Epithelial cell of esophagus (primary cell): ENCODE results near the gene DTNA.

ENCODE experiments used
- DNase-seq: peaks from one replicate; pipeline ENCODE4 v3.0.0; 2010; ENCODE audit warnings: low read depth
- H3K4me3 ChIP-seq: 2 replicates; pipeline ENCODE4 v1.5.1; 2011; ENCODE audit warnings: mild to moderate bottlenecking, low read length, control low read depth
- CTCF ChIP-seq: IDR thresholded peaks from 2 replicates; pipeline ENCODE4 v1.5.1; 2011; ENCODE audit warnings: low read depth, mild to moderate bottlenecking, low read length, control low read depth, inconsistent platforms; ENCODE audit not compliant: insufficient read depth; ENCODE audit errors: missing control alignments

Gene DTNA

GRCh38 chr18:34695310-34695709, 14.8 kb upstream of the DTNA start:
- DNase-seq: peak; percentile 26
- no peak overlapping the region for H3K4me3 ChIP-seq
- TF ChIP-seq CTCF: no peak

GRCh38 chr18:34696671-34697070, 13.4 kb upstream of the DTNA start:
- TF ChIP-seq CTCF: no peak
- no peak overlapping the region for H3K4me3 ChIP-seq
- DNase-seq: no peak

GRCh38 chr18:34697233-34697632, 12.9 kb upstream of the DTNA start:
- no peak overlapping the region for H3K4me3 ChIP-seq
- TF ChIP-seq CTCF: no peak
- DNase-seq: peak; percentile 36

GRCh38 chr18:34697891-34698290, 12.2 kb upstream of the DTNA start:
- DNase-seq: peak; percentile 97
- no peak for TF ChIP-seq CTCF
- H3K4me3 ChIP-seq: no peak overlapping the region

GRCh38 chr18:34701911-34702310, 8.2 kb upstream of the DTNA start:
- no peak overlapping the region for H3K4me3 ChIP-seq
- no peak for DNase-seq
- no peak for TF ChIP-seq CTCF

- no peak for DNase-seq
- TF ChIP-seq CTCF: no peak
- no peak overlapping the region for H3K4me3 ChIP-seq
These were observed 7.3 kb upstream of the DTNA start for GRCh38 chr18:34702814-34703213.

- TF ChIP-seq CTCF: no peak
- H3K4me3 ChIP-seq: no peak overlapping the region
- no peak for DNase-seq
These were observed 6.0 kb upstream of the DTNA start for GRCh38 chr18:34704074-34704473.
